HG03103 (cell line): ENCODE results near the gene BLTP1.

Source experiments
- ATAC-seq: cut with Tn5 transposase; IDR thresholded peaks from one replicate; pipeline ENCODE4 v1.9.1; 2021; ENCODE audit warnings: low read depth; ENCODE audit not compliant: unreplicated experiment

BLTP1 gene

GRCh38 chr4:122163767-122164166, 11.6 kb downstream of the BLTP1 start:
- no peak for ATAC-seq

GRCh38 chr4:122167369-122167768, 15.2 kb downstream of the BLTP1 start:
- ATAC-seq, result no peak

- ATAC-seq, result no peak
Observed at GRCh38 chr4:122170775-122171174, 18.6 kb downstream of the BLTP1 start.

GRCh38 chr4:122171323-122171722, 19.2 kb downstream of the BLTP1 start:
- ATAC-seq, result no peak

- ATAC-seq, result no peak
Observed at GRCh38 chr4:122172266-122172665, 20.1 kb downstream of the BLTP1 start.

- ATAC-seq, result no peak
Observed at GRCh38 chr4:122178961-122179360, 26.8 kb downstream of the BLTP1 start.

GRCh38 chr4:122195718-122196117, 43.6 kb downstream of the BLTP1 start:
- ATAC-seq, result no peak
